Measurements from ENCODE around the gene MKNK1.

The MKNK1 gene

DNA sequence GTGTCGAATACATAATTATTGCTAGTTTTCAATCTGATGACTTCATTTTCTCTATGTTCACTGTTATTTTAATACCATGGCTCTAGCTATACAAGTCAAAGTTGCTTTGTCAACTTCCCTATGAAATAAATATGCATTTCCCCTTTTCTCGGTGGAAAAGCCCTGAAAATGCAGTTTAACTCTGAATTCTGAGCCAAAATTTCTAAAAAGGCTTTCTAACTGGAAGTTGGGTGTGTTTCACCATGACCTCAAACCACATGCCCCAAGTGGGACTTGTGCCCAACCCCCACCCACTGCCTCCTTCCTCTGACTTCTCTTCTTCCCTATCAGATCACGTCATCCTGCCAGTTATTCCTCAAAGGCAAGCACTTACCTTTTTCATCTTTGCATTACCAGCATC is 8.9 kb downstream of the MKNK1 start:
- DNase-seq (ENCODE audit: low read depth) = no peak

DNA sequence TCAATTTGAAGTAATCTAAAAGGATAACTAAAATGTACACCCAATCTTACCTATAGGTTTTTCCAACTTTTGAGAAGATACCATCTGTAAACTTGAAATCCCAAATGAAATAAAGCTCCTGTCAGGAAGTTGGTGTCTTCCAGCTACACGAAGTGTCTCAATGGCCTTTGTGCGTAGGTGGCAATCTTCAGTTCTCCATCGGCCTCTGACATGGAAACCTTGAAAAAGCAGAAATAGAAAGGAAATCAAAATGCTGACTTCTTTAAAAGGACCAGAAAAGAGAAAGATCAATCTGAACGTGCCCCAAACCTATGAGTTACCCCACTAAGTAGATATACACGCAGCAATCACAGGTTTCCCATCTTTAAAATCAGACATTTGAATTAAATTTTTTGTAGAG is 10.0 kb downstream of the MKNK1 start:
- DNase-seq (ENCODE audit: low read depth) = no peak

DNA sequence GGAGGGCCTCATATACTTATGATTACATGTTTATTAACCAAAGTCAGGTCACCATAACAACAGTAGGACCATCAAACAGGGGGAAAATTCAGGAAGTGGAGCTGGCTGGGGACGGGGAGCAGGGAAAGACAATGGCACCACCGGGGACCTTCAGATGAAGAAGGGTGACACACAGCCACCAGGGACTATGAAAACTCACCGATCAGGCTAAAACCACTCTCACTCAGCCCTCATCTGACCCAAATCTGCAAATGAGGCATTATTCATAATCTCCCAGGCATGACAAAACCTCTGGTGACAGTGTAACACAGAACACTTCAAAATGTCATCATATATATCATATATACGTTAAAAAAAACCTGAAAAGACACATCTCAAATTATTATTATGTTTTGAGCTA is 11.2 kb downstream of the MKNK1 start:
- DNase-seq (ENCODE audit: low read depth) = no peak

DNA sequence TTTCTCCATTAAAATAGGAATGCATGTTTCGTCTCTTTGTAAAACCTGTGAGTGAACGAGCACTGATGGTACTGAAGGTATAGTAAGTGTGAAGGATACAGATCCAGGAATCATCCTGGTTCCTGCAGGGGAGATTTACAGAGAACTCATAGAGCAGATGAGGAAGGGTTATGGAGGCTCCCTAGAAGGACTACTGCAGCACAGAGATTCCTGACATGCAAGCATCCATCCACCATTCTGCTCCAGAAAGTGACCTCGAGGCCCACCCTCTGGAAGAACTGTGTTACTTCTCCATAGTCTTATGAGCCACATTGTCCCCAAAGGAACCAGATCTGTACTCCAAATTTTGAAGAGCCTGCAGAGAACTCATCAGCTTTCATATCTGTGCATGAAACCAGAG is 14.5 kb downstream of the MKNK1 start:
- DNase-seq (ENCODE audit: low read depth) = no peak

DNA sequence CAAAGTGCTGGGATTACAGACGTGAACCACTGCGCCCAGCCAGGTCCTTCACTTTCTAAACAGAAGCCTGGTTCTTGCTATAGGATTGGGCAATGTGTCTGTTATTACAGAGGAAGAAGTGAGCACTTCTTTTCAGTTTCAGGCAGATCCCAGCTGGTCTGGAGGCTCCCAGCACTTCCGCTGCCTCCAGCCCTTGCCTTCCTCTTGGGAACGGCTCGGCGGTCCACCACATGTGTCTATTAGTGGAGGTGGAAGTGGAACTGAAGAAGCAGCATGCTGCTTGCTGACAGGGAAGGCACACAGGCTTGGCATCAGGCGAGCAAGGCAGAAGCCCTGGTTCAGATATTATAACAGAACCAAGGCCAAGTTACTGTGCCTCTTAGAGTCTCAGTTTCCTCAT is 17.0 kb downstream of the MKNK1 start:
- DNase-seq (ENCODE audit: low read depth) = no peak

DNA sequence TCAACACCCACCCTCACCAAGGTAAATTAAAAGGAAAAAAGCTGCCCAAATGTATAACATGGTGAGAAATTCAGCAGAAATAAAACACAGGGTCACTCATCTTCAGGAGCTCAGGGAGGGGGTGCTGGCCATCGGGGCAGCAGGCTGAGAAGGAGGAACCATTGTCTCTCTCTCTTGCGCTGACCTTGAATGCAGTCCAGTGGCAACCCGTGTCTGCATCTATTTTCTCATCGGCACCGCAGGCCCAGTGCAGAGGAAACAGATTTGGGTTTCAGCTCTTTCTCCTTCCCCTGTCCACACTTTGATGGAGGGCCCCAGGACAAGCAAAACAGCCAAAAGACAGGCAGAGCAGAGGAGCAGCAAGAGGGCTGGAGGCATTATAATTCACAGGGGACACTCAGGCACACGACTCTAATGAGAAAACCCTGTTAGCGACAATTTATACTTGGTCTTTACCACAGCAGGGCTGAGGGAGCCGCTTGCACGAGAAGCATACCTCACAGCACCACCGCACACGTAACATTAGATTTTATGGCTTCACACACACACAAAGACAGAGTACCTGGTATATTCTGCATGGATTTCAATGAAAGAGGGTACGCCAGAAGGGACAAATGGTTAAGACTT is 18.6 kb downstream of the MKNK1 start:
- no peak for DNase-seq (ENCODE audit: low read depth)

DNA sequence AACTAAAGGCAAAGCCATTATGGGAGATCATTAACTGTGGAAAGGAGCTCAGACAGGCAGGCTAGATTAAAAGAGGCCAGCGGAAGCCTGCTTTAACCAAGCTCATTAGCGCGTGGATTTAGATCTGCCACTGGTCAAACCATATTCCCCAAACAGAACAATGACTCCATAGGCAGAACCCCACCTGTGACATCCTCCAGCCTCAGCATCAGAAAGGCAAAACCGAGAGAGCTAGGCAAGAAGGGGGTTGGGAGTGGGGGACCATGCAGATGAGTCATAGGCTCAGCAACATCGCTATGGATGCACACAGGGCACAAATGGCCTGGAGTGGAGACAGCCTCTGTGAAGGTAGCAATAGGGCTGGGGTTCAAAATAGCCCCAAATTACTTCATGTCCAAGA is 20.6 kb downstream of the MKNK1 start:
- no peak for DNase-seq (ENCODE audit: low read depth)

DNA sequence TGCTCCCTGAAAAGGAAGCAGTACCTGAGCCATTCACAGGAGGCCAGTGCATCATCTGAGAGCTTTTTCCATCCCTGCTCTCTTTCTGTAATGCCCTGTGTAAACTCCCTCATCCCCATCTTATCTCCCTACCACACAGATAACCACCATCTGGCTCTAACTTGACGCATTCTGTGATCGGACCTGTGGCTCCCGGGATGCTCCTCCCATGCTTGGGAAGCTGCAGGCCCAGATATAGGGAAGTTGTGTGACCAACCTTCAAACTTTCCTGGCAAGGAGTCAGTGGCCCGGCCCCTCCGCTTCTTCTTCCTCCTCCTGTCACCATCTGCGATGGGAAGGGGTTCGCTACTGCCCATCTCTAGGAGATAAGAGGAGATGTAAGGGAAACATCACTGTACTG is 21.1 kb downstream of the MKNK1 start:
- no peak for DNase-seq (ENCODE audit: low read depth)

DNA sequence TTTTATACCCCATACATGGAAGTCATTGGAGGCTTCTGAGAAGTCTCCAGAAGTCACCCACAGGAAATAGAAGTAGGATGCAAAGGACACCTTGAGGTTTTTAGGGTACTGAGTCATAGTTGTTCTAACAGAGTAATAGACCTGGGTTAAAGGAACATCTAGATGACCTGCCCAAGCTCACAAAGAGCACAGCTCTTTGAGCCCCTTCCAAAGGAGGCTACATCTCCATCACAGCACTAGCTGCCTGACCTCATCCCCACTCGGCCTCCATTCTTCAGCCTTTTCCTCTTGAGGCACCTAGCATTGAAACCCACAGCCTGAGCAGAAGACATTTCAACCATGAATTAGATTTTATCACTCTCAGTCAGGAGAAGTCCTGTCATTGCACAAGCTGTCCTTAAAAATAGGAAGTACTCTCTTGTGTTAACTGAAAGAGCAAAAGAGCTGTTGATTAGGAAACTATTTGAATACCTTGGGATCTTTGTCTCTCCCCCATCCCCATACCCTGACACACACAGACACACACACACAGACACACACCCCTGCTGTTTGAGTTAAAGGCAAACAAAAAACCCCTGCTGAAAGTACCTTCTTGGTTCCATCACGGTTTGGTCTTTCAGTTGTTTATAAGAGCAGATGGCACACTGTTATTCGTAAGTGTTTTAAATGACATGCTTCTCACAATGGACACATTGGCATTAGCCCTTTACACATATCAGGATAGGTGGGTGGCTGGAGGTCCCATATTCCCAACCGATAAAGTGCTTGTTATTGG is 22.2 kb downstream of the MKNK1 start:
- no peak for DNase-seq (ENCODE audit: low read depth)

DNA sequence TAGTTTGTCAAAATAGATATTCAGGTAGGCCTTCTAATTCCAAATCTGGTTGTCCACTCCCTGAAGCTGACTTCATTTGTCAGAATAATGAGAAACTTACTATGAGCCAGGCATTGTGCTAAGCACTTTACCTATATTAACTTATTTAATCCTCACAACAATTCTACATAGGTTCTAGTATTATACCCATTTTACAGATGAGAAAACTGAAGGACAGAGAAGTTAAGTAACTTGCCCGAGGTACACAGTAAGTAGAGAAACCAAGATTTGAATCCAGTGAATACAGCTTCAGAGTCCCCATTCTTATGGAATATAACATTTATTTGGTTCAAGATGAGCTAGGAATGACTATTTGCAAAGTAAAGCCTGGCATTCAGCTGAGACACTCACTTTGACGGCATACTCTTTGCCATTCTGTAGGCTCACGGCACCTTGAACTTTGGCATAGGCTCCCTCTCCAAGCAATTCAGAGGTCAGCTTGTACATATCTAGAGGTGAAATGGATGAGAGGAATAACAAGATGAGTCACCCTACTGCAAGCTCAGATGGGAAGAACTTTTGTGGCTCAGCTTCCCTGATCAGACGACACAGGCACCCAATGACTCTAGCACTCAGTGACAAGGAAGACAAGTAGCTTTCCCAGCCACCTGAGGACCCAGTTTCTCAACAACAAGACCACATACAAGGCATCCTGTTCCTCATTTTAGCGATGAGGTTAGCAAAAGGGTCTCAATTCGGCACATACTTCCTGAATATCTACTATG is 23.7 kb downstream of the MKNK1 start:
- DNase-seq (ENCODE audit: low read depth) = no peak

DNA sequence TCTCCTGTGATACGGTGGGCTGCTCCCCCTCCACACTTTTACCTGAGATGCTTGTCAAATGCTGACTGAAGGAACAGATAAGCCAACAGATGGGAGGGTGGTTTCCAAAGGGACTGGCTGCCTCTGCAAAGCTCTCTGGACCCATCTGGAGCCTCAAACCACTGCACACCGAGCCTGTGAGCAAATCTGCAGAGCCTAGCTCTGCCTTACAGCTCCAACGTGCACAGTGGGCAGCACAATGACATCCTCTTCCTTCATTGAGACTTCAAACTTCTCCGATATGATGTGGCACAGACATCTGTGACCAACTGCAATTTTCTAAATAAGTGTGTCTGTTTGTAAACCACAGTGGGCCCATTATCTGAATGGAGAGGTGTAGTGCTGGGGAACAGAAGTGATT is 26.4 kb downstream of the MKNK1 start:
- no peak for DNase-seq (ENCODE audit: low read depth)

DNA sequence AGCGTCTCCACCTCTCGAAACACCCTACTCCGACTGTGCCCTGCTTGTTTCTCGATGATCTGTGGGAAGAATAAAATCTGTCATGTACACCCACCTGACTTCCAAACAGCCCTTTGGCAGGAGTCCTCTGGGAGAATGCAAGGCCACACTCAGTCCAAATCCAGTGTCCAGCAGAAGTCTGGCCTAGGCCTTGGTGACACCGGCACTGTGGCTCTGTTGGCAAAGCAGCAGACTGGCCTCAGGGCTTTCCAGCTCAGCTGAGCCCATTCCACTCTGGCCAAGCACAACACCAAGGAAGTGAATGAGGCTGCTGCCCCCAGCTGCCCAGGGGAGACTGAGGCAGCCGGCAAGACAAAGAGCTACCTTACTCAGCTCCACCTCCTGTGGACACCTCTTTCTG is 27.5 kb downstream of the MKNK1 start:
- DNase-seq (ENCODE audit: low read depth) = no peak

DNA sequence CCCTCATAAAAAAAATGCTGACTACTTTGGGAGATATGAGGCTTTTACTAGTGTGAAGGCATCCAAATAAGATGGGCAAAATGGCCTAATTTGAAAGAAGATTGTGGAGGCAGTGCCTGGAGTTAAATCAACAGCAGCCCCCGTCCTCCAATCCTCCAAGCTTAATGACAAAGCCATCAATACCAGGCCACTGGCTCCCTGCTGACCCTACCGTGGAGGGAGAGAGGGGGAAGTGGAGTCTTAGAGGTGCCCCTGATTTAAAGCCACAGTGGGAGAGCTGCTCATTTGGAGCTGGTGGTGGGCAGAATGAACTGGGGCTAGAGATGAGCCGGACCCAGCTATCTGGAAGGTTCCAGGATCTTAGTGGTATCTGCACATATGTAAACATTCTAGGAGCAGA is 28.3 kb downstream of the MKNK1 start:
- DNase-seq (ENCODE audit: low read depth) = no peak

DNA sequence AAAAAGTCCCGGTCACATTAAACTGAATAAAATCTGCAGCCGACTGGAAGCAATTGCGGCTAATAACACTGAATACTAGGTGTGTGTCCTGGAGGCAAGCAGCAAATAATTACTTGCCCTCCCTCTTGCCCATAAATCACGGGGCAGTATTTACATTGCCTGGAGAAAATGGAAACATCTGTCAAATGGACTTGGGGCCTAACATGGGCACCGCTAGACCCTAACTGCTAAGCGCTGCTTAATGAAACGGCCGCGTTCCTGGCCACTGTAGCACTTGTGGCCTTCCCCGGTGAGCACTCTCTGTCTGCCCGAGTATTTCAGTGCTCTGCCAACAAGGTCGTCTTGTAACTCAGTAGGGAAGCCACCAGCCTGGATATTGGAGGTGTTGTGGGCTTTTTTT is 28.8 kb downstream of the MKNK1 start:
- DNase-seq (ENCODE audit: low read depth) = no peak

DNA sequence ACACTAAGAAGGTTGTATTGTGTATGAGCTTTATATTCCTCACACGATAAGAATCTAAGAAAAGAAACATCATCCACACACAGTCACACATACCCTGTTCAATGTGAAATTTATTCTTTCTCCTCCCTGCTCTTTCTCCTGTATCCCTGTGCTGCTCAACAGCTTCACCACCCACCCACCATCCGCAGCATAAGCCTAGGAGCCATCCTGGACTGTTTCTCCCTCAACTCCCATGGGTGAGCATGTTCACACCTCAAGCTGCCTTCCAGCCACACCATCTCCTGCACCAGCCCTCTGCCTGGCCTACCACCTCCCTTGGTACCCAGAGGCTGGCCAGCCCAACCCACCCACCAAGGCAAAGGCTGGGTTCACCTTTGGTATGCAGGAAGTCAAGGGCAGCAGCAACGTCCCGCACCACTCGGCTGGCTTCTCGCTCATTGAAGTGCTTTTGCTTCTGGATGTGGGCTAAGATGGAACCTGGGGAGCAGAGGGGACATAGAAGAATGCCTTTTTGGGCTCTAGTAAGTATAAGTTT is 32.3 kb downstream of the MKNK1 start:
- DNase-seq (ENCODE audit: low read depth) = no peak

DNA sequence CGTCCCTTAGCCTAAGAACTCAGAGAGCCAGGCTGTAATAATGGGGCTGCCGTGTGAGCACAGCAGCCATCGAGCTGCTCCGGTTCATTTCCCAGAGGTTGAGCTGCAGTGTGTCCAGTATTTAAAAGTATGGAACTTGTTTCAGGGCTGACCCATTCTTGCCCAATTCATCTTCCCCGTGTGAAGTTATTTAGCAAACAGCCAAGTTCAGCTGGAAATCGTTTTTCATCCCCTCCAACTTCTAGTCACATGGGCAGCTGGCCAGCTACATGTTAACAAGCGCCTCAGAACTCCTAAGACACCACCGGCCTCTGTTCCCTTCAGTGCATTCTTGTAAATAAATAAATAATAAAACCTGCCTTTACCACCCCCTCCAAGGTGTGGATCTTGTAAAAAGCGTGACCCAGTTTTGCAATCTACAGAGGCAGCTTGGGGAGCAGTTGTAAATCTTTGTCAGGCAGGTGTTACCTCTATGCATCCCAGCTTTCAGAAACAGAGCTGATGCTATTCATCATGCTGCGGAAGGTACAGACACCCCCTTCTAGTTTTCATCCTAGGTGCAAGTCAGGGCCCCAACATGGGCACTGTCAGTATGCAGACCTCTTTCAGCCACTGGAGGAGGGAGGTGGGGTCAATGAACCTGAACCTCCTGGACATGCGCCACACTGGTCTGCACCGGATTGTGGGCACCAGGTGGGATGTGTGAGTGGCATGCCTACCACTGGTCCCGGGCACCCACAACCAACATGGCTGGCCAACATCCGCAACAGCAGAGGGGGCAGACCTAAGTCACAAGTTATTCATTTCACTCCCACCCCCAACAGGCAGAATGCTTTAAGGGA is 34.0 kb downstream of the MKNK1 start:
- no peak for DNase-seq (ENCODE audit: low read depth)

DNA sequence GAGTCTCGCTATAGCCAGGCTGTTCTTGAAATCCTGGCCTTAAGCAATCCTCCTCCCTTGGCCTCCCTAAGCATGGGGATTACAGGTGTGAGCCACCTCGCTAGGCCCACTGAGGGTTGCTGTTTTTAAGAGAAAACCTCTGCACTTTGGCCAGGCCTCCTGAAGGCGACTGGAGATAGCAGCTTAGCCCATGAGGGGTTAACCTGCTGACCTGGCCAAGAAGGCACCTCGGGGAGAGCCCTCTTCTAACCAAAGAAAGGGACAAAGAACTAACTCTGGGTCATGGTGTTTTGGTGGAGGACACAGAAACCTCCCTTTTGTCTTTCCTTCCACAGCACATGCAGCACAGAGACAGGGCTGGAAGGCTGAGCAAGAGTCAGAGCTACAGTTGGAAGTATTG is 35.0 kb downstream of the MKNK1 start:
- DNase-seq (ENCODE audit: low read depth) = no peak

DNA sequence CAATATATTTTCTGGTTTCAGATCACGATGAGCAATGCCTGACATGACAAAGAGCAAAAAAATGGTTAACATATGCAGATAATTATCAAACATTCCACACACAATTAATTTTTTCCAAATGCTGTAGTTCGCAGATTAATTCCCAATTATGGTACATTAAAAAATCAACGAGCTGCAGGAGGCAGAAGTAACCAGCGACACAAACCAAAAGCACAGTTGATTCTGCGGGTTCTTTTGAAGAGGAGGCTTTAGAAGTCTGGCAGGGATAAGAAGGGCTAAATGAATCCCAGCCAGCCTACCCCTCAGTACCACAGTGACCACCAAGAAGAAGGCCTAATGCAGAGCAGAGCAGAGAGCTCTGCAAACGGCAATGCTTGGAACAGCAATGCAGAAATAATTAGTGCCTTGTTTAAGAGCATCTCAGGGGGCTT is 35.6 kb downstream of the MKNK1 start:
- no peak for DNase-seq (ENCODE audit: low read depth)

DNA sequence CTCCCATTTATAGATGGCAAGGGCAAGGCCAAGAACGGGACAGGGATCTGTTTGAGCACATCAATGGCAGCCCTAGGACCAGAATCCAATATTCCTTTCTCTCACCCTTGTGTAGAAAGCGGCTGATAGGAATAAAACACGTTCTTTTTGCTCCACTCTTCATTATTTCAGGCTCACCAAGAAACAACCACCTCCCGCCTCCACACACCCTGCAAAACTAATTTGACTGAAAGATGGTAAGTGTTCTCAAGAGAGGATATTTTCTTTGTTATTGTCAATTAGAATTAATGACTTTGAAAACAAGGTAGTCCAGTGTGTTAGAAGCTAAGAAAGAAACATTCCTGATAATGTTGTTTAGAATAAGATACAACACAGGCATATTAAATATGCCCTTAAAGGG is 40.7 kb downstream of the MKNK1 start:
- DNase-seq (ENCODE audit: low read depth) = no peak

DNA sequence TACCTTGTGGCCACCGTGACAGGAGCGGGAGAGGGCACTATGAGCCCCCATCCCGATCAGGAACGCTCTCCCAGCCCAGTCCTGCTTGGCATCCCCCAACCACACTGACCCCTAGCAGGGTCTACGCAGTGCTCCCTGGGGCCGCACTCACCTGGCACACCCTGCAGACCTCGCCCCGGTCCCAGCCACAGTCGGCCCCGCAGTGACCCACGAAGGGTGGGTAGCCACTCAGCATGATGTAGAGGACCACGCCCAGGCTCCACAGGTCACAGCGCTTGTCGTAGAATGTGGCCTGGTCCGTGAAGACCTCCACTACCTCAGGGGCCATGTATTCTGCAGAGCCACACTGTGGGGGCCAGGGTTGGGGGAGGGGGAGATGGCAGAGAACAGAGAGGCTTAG is 41.6 kb downstream of the MKNK1 start:
- no peak for DNase-seq (ENCODE audit: low read depth)

DNA sequence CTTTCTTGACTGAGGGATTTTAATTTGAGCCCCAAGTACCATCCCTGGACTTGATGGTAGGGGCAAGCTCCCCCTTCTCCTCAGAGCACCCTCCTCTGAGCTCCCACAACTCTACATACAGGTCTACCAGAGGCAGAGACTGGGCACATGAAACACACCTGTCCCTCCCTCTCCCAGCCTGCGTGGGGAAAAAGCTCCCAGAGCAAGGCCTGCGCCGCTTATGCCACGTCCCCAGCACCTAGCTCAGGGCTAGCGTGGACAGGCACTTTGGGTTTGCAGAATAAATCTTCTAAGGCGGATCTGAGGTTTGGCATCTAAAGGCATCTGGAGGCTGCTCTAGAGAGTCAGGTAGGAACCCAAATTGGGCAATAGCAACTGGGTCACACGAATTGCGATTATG is 45.1 kb downstream of the MKNK1 start:
- DNase-seq (ENCODE audit: low read depth) = no peak

Measured in fibroblast of the conjunctiva (primary cell).